OCI-LY3 (cell line): ENCODE data around the gene NDUFV3.

Experiments
- H2AFZ ChIP-seq: fragments of 200-600, 300-600 bp; shearing (Covaris generic); 2 replicates; pipeline ENCODE4 v1.6.0; 2014; ENCODE audit warnings: antibody characterized with exemption, low read depth, low read length
- H3K27ac ChIP-seq: fragments of 200-600, 300-600 bp; sonication (generic); 2 replicates; pipeline ENCODE4 v1.5.1; 2014; ENCODE audit warnings: mild to moderate bottlenecking, low read length, moderate library complexity, mixed read lengths
- H3K27me3 ChIP-seq: fragments of 200-600, 300-600 bp; sonication (generic); 2 replicates; pipeline ENCODE4 v1.6.1; 2014; ENCODE audit warnings: low read depth, low read length, mixed read lengths
- H3K36me3 ChIP-seq: fragments of 200-600, 300-600 bp; sonication (generic); replicated peaks from 2 replicates; pipeline ENCODE3; 2014; ENCODE audit warnings: low read depth, low read length, mixed read lengths
- H3K4me1 ChIP-seq: fragments of 300-600, 200-600 bp; sonication (generic); 2 replicates; pipeline ENCODE4 v1.6.1; 2014; ENCODE audit warnings: low read length, mixed read lengths
- H3K4me2 ChIP-seq: fragments of 200-600, 300-600 bp; sonication (generic); 2 replicates; pipeline ENCODE4 v1.6.1; 2014; ENCODE audit warnings: low read length, mixed read lengths
- H3K4me3 ChIP-seq: fragments of 300-600, 200-600 bp; sonication (generic); 2 replicates; pipeline ENCODE4 v1.5.1; 2014; ENCODE audit warnings: antibody characterized with exemption, mild to moderate bottlenecking, low read length, moderate library complexity
- H3K79me2 ChIP-seq: fragments of 300-600, 200-600 bp; shearing (Covaris generic); 2 replicates; pipeline ENCODE4 v1.6.1; 2014; ENCODE audit warnings: mild to moderate bottlenecking, low read length, mixed read lengths
- H3K9ac ChIP-seq: fragments of 300-600, 200-600 bp; shearing (Covaris generic); 2 replicates; pipeline ENCODE4 v1.6.0; 2014; ENCODE audit warnings: mild to moderate bottlenecking, low read length, moderate library complexity
- H3K9me3 ChIP-seq: fragments of 200-600, 300-600 bp; shearing (Covaris generic); 2 replicates; pipeline ENCODE4 v1.6.1; 2014; ENCODE audit warnings: low read length, mixed read lengths; ENCODE audit not compliant: insufficient read depth
- H4K20me1 ChIP-seq: fragments of 200-600, 300-600 bp; sonication (generic); 2 replicates; pipeline ENCODE4 v1.6.1; 2016; ENCODE audit warnings: low read length, mixed read lengths; ENCODE audit not compliant: insufficient read depth
- EZH2phosphoT487 ChIP-seq: fragments of 200-600 bp; shearing (Covaris generic); IDR thresholded peaks from 2 replicates; pipeline ENCODE4 v1.6.1; 2018; ENCODE audit warnings: antibody characterized with exemption, mixed run types, low read depth
- TF ChIP-seq, protein P1 (sequence below): fragments of 200-600, 300-600 bp; sonication (generic); IDR thresholded peaks from 2 replicates; pipeline ENCODE4 v1.5.1; 2014; ENCODE audit warnings: antibody characterized with exemption, low read length, low read depth

The NDUFV3 gene

GRCh38 chr21:42861848-42862400 lies 31.2 kb upstream of the NDUFV3 start:
- Histone ChIP-seq H3K4me1 (no peaks in the 10 kb centered on the region), H3K4me3 (no peak overlapping the region), H3K79me2 (peaks cover 85% of the 10 kb centered on the region), H3K27me3 (no peaks in the 10 kb centered on the region), H3K27ac (no peak overlapping the region), H3K9ac (no peak overlapping the region), H3K4me2 (no peak overlapping the region), H3K36me3 (peaks cover 34% of the 10 kb centered on the region), H4K20me1 (peaks cover 22% of the 10 kb centered on the region), H3K9me3 (no peaks in the 10 kb centered on the region), H2AFZ (no peak overlapping the region)
- TF ChIP-seq, protein P1, sequence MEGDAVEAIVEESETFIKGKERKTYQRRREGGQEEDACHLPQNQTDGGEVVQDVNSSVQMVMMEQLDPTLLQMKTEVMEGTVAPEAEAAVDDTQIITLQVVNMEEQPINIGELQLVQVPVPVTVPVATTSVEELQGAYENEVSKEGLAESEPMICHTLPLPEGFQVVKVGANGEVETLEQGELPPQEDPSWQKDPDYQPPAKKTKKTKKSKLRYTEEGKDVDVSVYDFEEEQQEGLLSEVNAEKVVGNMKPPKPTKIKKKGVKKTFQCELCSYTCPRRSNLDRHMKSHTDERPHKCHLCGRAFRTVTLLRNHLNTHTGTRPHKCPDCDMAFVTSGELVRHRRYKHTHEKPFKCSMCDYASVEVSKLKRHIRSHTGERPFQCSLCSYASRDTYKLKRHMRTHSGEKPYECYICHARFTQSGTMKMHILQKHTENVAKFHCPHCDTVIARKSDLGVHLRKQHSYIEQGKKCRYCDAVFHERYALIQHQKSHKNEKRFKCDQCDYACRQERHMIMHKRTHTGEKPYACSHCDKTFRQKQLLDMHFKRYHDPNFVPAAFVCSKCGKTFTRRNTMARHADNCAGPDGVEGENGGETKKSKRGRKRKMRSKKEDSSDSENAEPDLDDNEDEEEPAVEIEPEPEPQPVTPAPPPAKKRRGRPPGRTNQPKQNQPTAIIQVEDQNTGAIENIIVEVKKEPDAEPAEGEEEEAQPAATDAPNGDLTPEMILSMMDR, result no peak
- TF ChIP-seq EZH2phosphoT487, result no peak

- H3K9me3 ChIP-seq, result no peaks in the 10 kb centered on the region
- peaks cover 35% of the 10 kb centered on the region for H3K36me3 ChIP-seq
- H3K27me3 ChIP-seq, result no peaks in the 10 kb centered on the region
- H3K79me2 ChIP-seq, result peaks cover 86% of the 10 kb centered on the region
- H3K4me3 ChIP-seq, result no peak overlapping the region
- peaks cover 17% of the 10 kb centered on the region for H4K20me1 ChIP-seq
- H3K9ac ChIP-seq, result no peak overlapping the region
- no peaks in the 10 kb centered on the region for H3K4me1 ChIP-seq
- no peak for TF ChIP-seq EZH2phosphoT487
- H3K27ac ChIP-seq, result no peak overlapping the region
- H2AFZ ChIP-seq, result no peak overlapping the region
- no peak overlapping the region for H3K4me2 ChIP-seq
Measured at GRCh38 chr21:42862774-42863503, 30.2 kb upstream of the NDUFV3 start.

DNA sequence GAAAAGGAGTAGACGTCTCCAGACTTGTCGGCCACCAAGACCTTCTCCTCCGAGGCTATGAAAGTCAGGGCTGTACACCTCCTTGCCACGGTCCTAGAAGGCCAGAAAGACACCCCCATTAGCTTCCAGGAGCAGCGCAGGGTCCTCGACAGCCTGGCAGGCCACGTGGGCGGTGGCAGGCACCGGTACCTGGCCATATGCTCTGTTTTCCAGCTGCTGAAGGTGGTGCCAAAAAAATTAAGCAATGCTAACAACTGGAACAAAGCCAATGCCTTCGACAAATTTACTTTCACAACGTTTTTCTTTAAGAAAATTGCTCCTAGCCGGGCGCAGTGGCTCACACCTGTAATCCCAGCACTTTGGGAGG lies 29.6 kb upstream of the NDUFV3 start:
- no peak overlapping the region for H3K4me2 ChIP-seq
- no peak for TF ChIP-seq EZH2phosphoT487
- TF ChIP-seq, protein P1, result no peak
- H3K4me1 ChIP-seq, result no peaks in the 10 kb centered on the region
- H2AFZ ChIP-seq, result no peak overlapping the region
- peaks cover 20% of the 10 kb centered on the region for H4K20me1 ChIP-seq
- no peaks in the 10 kb centered on the region for H3K27me3 ChIP-seq
- H3K9me3 ChIP-seq, result no peaks in the 10 kb centered on the region
- no peak overlapping the region for H3K27ac ChIP-seq
- H3K36me3 ChIP-seq, result peaks cover 38% of the 10 kb centered on the region
- H3K4me3 ChIP-seq, result no peak overlapping the region
- peaks cover 86% of the 10 kb centered on the region for H3K79me2 ChIP-seq
- H3K9ac ChIP-seq, result no peak overlapping the region

- H3K79me2 ChIP-seq, result peaks cover 88% of the 10 kb centered on the region
- no peak overlapping the region for H2AFZ ChIP-seq
Measured at GRCh38 chr21:42864286-42864685, 28.8 kb upstream of the NDUFV3 start.

More at GRCh38 chr21:42864286-42864685, 28.8 kb upstream of the NDUFV3 start:
- no peak overlapping the region for H3K4me3 ChIP-seq
- peaks cover 41% of the 10 kb centered on the region for H3K36me3 ChIP-seq
- H3K9ac ChIP-seq, result no peak overlapping the region
- no peak overlapping the region for H3K27ac ChIP-seq
- no peak overlapping the region for H3K4me2 ChIP-seq
- no peaks in the 10 kb centered on the region for H3K27me3 ChIP-seq
- TF ChIP-seq, protein P1, result no peak
- TF ChIP-seq EZH2phosphoT487, result no peak
- peaks cover 23% of the 10 kb centered on the region for H4K20me1 ChIP-seq
- no peaks in the 10 kb centered on the region for H3K4me1 ChIP-seq
- H3K9me3 ChIP-seq, result no peaks in the 10 kb centered on the region
